CD4-positive, alpha-beta T cell (primary cell): ENCODE data around the gene RAPGEF3. TPM values are rescaled to one million over a fixed set of nuclear protein-coding genes. Genes with fewer than 3 reads are reported as not detected.

Experiments
- ATAC-seq: fragments of 200-7000 bp; cut with Tn5 transposase; one replicate; pipeline ENCODE4 v1.10.0; 2022; ENCODE audit warnings: mild to moderate bottlenecking; ENCODE audit not compliant: poor library complexity
- CTCF ChIA-PET: fragments of 350-600 bp; sonication (Branson Sonifier 250); formaldehyde crosslinking; loops from one replicate; lab custom pipeline; 2021; ENCODE audit warnings: antibody characterized with exemption, inconsistent platforms; lab: Charles Lee
- POLR2A ChIA-PET: fragments of 350-600 bp; sonication (Branson Sonifier 250); formaldehyde crosslinking; loops from one replicate; lab custom pipeline; 2021; ENCODE audit warnings: antibody characterized with exemption, inconsistent platforms; lab: Charles Lee
- DNase-seq, 14 experiments: peaks; one replicate each; pipeline ENCODE4 v3.0.0-alpha.2; 2013 to 2020; ENCODE audit warnings: mixed read lengths in 2 of 14
- H3K27ac ChIP-seq, 2 donors: one replicate each; pipeline versions ENCODE4 v1.5.1 to v1.7.0; 2013; ENCODE audit warnings: low read length in 2 of 2, low read depth in 1 of 2, mild to moderate bottlenecking in 1 of 2
- H3K27me3 ChIP-seq, 2 experiments: 1 replicate in 1 of 2; 2 replicates in 1 of 2; pipeline versions ENCODE4 v1.6.1 to v1.7.0; 2013; ENCODE audit warnings: low read length in 2 of 2, control low read depth in 1 of 2, mild to moderate bottlenecking in 1 of 2, moderate library complexity in 1 of 2; ENCODE audit not compliant: insufficient read depth in 2 of 2, control insufficient read depth in 1 of 2
- H3K36me3 ChIP-seq: one replicate; pipeline ENCODE4 v1.6.1; 2013; ENCODE audit warnings: low read length, control low read depth; ENCODE audit not compliant: insufficient read depth
- H3K4me1 ChIP-seq: one replicate; pipeline ENCODE4 v1.6.1; 2013; ENCODE audit warnings: low read length, control low read depth; ENCODE audit not compliant: insufficient read depth
- H3K4me3 ChIP-seq: one replicate; pipeline ENCODE4 v1.5.1; 2013; ENCODE audit warnings: mild to moderate bottlenecking, low read length, moderate library complexity
- H3K9me3 ChIP-seq, 2 experiments: 1 replicate in 1 of 2; 2 replicates in 1 of 2; pipeline versions ENCODE4 v1.6.1 to v1.7.0; 2013; ENCODE audit warnings: low read length in 2 of 2, mild to moderate bottlenecking in 2 of 2, control low read depth in 1 of 2, moderate library complexity in 1 of 2; ENCODE audit not compliant: control insufficient read depth in 1 of 2, insufficient read depth in 1 of 2
- H3K27ac Mint-ChIP-seq: one replicate; pipeline ENCODE4 v1.8.0; 2020; ENCODE audit warnings: mixed read lengths
- H3K27me3 Mint-ChIP-seq: one replicate; pipeline ENCODE4 v1.8.0; 2021; ENCODE audit warnings: mixed read lengths
- H3K36me3 Mint-ChIP-seq: one replicate; pipeline ENCODE4 v1.8.0; 2021; ENCODE audit warnings: low read depth, mixed read lengths
- H3K4me1 Mint-ChIP-seq: one replicate; pipeline ENCODE4 v1.8.0; 2021; ENCODE audit warnings: low read depth, mixed read lengths
- H3K4me3 Mint-ChIP-seq: one replicate; pipeline ENCODE4 v1.8.0; 2020; ENCODE audit warnings: mild to moderate bottlenecking, mixed read lengths
- H3K9me3 Mint-ChIP-seq: one replicate; pipeline ENCODE4 v1.8.0; 2020; ENCODE audit warnings: mixed read lengths
- intact Hi-C, 2 experiments: fragments of 100-400 bp; cut with DNase I in 1 of 2; cut with micrococcal nuclease in 1 of 2; formaldehyde crosslinking; loops; one replicate each; pipeline versions ENCODE4 v1.15.1 to v1.9.0; 2023 to 2025; cut with DNase I, micrococcal nuclease
- total RNA-seq, 174 experiments: library from RNA in 2 of 174; stranded (reverse) in 2 of 174; gene quantifications; one replicate each; pipeline ENCODE4 v1.2.3 and lab custom pipeline; 2021 to 2026
- TF ChIP-seq, protein P1 (sequence below): fragments of 200-600 bp; IDR thresholded peaks from one replicate; pipeline ENCODE4 v1.8.0; 2022; ENCODE audit warnings: antibody characterized with exemption, mild to moderate bottlenecking

RAPGEF3 gene
- total RNA-seq, 2 experiments from 2014 or later = 0.17 to 0.33 TPM

DNA sequence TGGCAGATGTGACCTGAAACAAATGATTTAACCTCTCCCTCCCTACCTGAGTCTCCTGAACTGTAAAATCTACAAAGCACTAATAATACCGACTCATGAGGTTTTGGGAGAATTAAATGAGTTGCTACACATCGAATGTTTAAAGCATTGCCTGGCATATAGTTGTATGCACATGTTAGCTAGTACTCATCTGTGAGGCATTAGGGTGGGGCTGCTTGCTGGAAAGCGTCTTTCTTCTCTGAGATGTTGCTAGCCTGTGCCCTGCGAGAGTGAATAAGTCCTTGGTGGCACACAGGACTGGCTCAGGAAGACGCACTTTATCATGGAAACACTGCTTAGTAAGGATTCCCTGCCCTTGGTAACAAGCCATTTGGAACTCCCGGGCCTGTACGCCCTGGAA lies 6.1 kb downstream of the RAPGEF3 start:
- Mint-ChIP-seq H3K36me3 (no peaks in the 10 kb centered on the region), H3K9me3 (no peaks in the 10 kb centered on the region), H3K4me1 (peaks cover 17% of the 10 kb centered on the region), H3K27me3 (no peaks in the 10 kb centered on the region), H3K4me3 (no peak overlapping the region), H3K27ac (no peak overlapping the region)
- Histone ChIP-seq H3K4me1 (peaks cover 20% of the 10 kb centered on the region), H3K4me3 (no peak overlapping the region), H3K27me3 (no peaks in the 10 kb centered on the region), H3K36me3 (no peaks in the 10 kb centered on the region), H3K9me3 (no peaks in the 10 kb centered on the region), H3K27ac (no peak overlapping the region)
- ChIA-PET CTCF (no interaction called here), POLR2A (no interaction called here)
- ATAC-seq = no peak
- TF ChIP-seq, protein P1, sequence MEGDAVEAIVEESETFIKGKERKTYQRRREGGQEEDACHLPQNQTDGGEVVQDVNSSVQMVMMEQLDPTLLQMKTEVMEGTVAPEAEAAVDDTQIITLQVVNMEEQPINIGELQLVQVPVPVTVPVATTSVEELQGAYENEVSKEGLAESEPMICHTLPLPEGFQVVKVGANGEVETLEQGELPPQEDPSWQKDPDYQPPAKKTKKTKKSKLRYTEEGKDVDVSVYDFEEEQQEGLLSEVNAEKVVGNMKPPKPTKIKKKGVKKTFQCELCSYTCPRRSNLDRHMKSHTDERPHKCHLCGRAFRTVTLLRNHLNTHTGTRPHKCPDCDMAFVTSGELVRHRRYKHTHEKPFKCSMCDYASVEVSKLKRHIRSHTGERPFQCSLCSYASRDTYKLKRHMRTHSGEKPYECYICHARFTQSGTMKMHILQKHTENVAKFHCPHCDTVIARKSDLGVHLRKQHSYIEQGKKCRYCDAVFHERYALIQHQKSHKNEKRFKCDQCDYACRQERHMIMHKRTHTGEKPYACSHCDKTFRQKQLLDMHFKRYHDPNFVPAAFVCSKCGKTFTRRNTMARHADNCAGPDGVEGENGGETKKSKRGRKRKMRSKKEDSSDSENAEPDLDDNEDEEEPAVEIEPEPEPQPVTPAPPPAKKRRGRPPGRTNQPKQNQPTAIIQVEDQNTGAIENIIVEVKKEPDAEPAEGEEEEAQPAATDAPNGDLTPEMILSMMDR = no peak
- DNase-seq = no peak
- intact Hi-C loops = no loop called here

DNA sequence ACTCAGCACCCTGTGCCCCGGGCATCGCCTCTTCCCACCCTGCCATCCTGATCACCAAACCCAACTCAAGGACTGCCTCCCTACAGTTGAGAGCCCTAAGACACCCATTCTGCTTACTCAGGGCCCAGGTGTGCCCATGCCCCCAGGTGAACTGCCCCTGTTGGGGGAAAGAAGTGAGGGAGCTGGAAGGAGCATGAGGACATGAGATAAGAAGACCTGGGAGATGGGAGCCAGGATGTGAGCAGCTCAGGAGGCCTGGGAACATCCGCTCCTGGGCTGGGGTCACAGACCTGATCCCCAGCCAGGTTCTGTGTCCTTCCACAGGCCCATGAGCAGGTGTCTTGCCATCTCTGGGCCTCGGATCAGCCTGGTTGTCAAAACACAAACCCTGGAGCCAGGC lies 6.6 kb downstream of the RAPGEF3 start:
- TF ChIP-seq, protein P1 = no peak
- Histone ChIP-seq H3K27me3 (no peaks in the 10 kb centered on the region), H3K4me3 (no peak overlapping the region), H3K27ac (no peak overlapping the region), H3K36me3 (no peaks in the 10 kb centered on the region), H3K9me3 (no peaks in the 10 kb centered on the region), H3K4me1 (peaks cover 20% of the 10 kb centered on the region)
- ATAC-seq (no peak), DNase-seq (no peak)
- intact Hi-C loops = no loop called here
- CTCF ChIA-PET = no interaction called here
- POLR2A ChIA-PET = no interaction called here
- no peaks in the 10 kb centered on the region for H3K27me3 Mint-ChIP-seq
- no peaks in the 10 kb centered on the region for H3K9me3 Mint-ChIP-seq
- no peak overlapping the region for H3K27ac Mint-ChIP-seq
- no peaks in the 10 kb centered on the region for H3K36me3 Mint-ChIP-seq
- peaks cover 12% of the 10 kb centered on the region for H3K4me1 Mint-ChIP-seq
- H3K4me3 Mint-ChIP-seq = no peak overlapping the region

DNA sequence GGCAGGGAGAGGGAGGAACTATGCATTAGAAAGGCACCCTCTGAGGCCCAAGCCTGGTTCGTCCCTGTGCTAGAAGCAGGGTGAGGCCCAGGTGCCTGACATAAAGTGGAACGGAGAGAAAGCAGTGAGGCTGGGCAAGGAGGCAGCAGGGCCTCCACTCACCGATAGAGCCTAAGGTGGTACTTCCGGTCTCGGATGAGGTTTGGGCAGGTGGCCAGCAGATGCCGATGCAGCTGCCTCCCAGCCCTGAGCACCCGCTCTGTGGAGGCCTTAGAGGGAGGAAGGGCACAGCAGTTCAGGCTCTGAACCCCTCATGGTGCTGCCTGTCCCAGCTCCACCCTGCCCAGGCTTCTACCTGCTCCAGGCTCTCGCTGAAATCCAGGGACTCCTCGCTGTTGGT lies 7.1 kb downstream of the RAPGEF3 start:
- H3K4me1 ChIP-seq = peaks cover 20% of the 10 kb centered on the region
- Mint-ChIP-seq H3K4me1 (peaks cover 12% of the 10 kb centered on the region), H3K27me3 (no peaks in the 10 kb centered on the region), H3K27ac (no peak overlapping the region), H3K4me3 (no peak overlapping the region), H3K36me3 (no peaks in the 10 kb centered on the region), H3K9me3 (no peaks in the 10 kb centered on the region)
- ChIA-PET CTCF (no interaction called here), POLR2A (no interaction called here)
- no peaks in the 10 kb centered on the region for H3K27me3 ChIP-seq
- no peak for DNase-seq
- no peaks in the 10 kb centered on the region for H3K9me3 ChIP-seq
- no peak overlapping the region for H3K27ac ChIP-seq
- intact Hi-C loops = no loop called here
- no peaks in the 10 kb centered on the region for H3K36me3 ChIP-seq
- TF ChIP-seq, protein P1 = no peak
- no peak for ATAC-seq
- no peak overlapping the region for H3K4me3 ChIP-seq
